ENCODE measurements around the gene TAGAP.
"Not testable (repeated sequence)": the region's sequence is repeated elsewhere in the genome, so short reads cannot be mapped to it uniquely, and the experiment has no call there.

TAGAP gene

GRCh38 chr6:158989711-158990110 lies 55.1 kb downstream of the TAGAP start:
- H3K27me3 ChIP-seq (ENCODE audit: control insufficient read depth, insufficient read depth, low read length); H3K4me3 ChIP-seq (ENCODE audit: low read length); H3K27ac ChIP-seq (ENCODE audit: low read depth, low read length); H3K4me1 ChIP-seq (ENCODE audit: control insufficient read depth, insufficient read depth, low read length); H3K36me3 ChIP-seq (ENCODE audit: control insufficient read depth, insufficient read depth, low read length); H3K9ac ChIP-seq (ENCODE audit: low read length): not testable (repeated sequence)

DNA sequence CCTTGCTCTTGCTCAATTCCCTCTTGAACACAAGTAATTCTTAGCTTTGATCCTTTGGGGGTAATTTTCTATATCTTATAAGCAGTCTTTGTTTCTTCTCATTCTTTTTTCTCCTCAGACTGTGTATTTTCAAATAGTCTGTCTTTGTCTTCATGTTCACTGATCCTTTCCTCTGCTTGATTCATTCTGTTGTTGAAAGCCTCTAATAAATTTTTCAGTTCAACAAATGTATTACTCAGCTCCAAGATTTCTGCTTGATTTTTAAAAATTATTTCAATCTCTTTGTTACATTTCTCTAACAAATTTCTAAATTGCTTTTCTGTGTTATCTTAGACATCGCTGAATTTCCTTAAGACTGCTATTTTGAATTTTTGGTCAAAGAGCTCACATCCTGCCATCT lies 56.3 kb downstream of the TAGAP start:
- no peak overlapping the region for H3K9ac ChIP-seq (ENCODE audit: low read length)
- H3K36me3 ChIP-seq (ENCODE audit: control insufficient read depth, insufficient read depth, low read length), result peaks cover 2% of the 10 kb centered on the region
- no peaks in the 10 kb centered on the region for H3K4me1 ChIP-seq (ENCODE audit: control insufficient read depth, insufficient read depth, low read length)
- H3K4me3 ChIP-seq (ENCODE audit: low read length), result no peak overlapping the region
- H3K27me3 ChIP-seq (ENCODE audit: control insufficient read depth, insufficient read depth, low read length), result no peaks in the 10 kb centered on the region
- no peak overlapping the region for H3K27ac ChIP-seq (ENCODE audit: low read depth, low read length)

GRCh38 chr6:158987657-158988056 lies 57.1 kb downstream of the TAGAP start:
- no peak overlapping the region for H3K27ac ChIP-seq (ENCODE audit: low read depth, low read length)
- H3K4me1 ChIP-seq (ENCODE audit: control insufficient read depth, insufficient read depth, low read length), result no peaks in the 10 kb centered on the region
- H3K27me3 ChIP-seq (ENCODE audit: control insufficient read depth, insufficient read depth, low read length), result no peaks in the 10 kb centered on the region
- no peak overlapping the region for H3K9ac ChIP-seq (ENCODE audit: low read length)
- peaks cover 2% of the 10 kb centered on the region for H3K36me3 ChIP-seq (ENCODE audit: control insufficient read depth, insufficient read depth, low read length)
- no peak overlapping the region for H3K4me3 ChIP-seq (ENCODE audit: low read length)

Measured in rectal smooth muscle tissue (tissue), 1 donor.